NCI-H1417 treated with DMSO at 0.1 percent for 48 hours (cell line): ENCODE results near the gene CHST3.
"Not testable (repeated sequence)": the region's sequence is repeated elsewhere in the genome, so short reads cannot be mapped to it uniquely, and the experiment has no call there.

ENCODE experiments used
- DNase-seq: peaks from one replicate; lab custom pipeline; 2025; lab: John Stamatoyannopoulos, UW

Gene CHST3

GRCh38 chr10:71964098-71964742, at the start of gene CHST3:
Gene CHST3, plus strand, starts transcription at chr10:71964395. Its CDS starts 41,448 bp downstream, at chr10:72005843.
- no peak for DNase-seq

- no peak for DNase-seq
These were observed 47.4 kb upstream of the CHST3 start for GRCh38 chr10:71916827-71917226.

- DNase-seq = no peak
These were observed 45.2 kb upstream of the CHST3 start for GRCh38 chr10:71918992-71919391.

GRCh38 chr10:71919956-71920539, 44.1 kb upstream of the CHST3 start:
- not testable (repeated sequence) for DNase-seq

- DNase-seq = no peak
These were observed 43.5 kb upstream of the CHST3 start for GRCh38 chr10:71920540-71921323.

GRCh38 chr10:71921324-71922027, 42.7 kb upstream of the CHST3 start:
- no peak for DNase-seq

GRCh38 chr10:71923138-71923692, 41.0 kb upstream of the CHST3 start:
- no peak for DNase-seq

GRCh38 chr10:71924771-71925170, 39.4 kb upstream of the CHST3 start:
- no peak for DNase-seq

- no peak for DNase-seq
These were observed 37.0 kb upstream of the CHST3 start for GRCh38 chr10:71927159-71927558.

GRCh38 chr10:71927776-71928592, 36.2 kb upstream of the CHST3 start:
- no peak for DNase-seq

GRCh38 chr10:71931295-71931694, 32.9 kb upstream of the CHST3 start:
- DNase-seq = no peak

GRCh38 chr10:71933651-71934050, 30.5 kb upstream of the CHST3 start:
- no peak for DNase-seq

GRCh38 chr10:71938211-71938610, 26.0 kb upstream of the CHST3 start:
- DNase-seq = no peak

GRCh38 chr10:71939304-71939703, 24.9 kb upstream of the CHST3 start:
- DNase-seq = no peak

GRCh38 chr10:71939861-71940474, 24.2 kb upstream of the CHST3 start:
- no peak for DNase-seq

- no peak for DNase-seq
These were observed 23.4 kb upstream of the CHST3 start for GRCh38 chr10:71940752-71941151.

- DNase-seq = no peak
These were observed 22.9 kb upstream of the CHST3 start for GRCh38 chr10:71941318-71941717.

GRCh38 chr10:71945819-71946474, 18.2 kb upstream of the CHST3 start:
- no peak for DNase-seq

- no peak for DNase-seq
These were observed 17.5 kb upstream of the CHST3 start for GRCh38 chr10:71946700-71947099.

- DNase-seq = no peak
These were observed 15.6 kb upstream of the CHST3 start for GRCh38 chr10:71948496-71949067.
